Neural cell (in vitro differentiated cells): ENCODE measurements around the gene RNU7-1. TPM values are rescaled to one million over a fixed set of nuclear protein-coding genes. Genes with fewer than 3 reads are reported as not detected.

ENCODE experiments used
- H2AFZ ChIP-seq: fragments of 200-600, 300-800 bp; sonication (generic), shearing (Covaris generic); 2 replicates; pipeline ENCODE4 v1.6.0; 2014; ENCODE audit warnings: low read depth, mild to moderate bottlenecking, antibody characterized with exemption, low read length, moderate library complexity
- H3F3A ChIP-seq: fragments of 200-600 bp; shearing (Covaris generic); 2 replicates; pipeline ENCODE4 v1.6.1; 2016; ENCODE audit warnings: mild to moderate bottlenecking, moderate library complexity, mixed read lengths, antibody characterized with exemption, low read length; ENCODE audit not compliant: insufficient read depth, poor library complexity, severe bottlenecking
- H3K27ac ChIP-seq: fragments of 200-600, 300-800 bp; sonication (generic), shearing (Covaris generic); 2 replicates; pipeline ENCODE4 v1.5.1; 2014; ENCODE audit warnings: mild to moderate bottlenecking, low read length, moderate library complexity
- H3K27me3 ChIP-seq: fragments of 300-800, 200-600 bp; sonication (generic), shearing (Covaris generic); 2 replicates; pipeline ENCODE4 v1.6.0; 2014; ENCODE audit warnings: mild to moderate bottlenecking, low read depth, low read length, moderate library complexity; ENCODE audit not compliant: insufficient read depth
- H3K36me3 ChIP-seq: fragments of 300-800, 200-600 bp; sonication (generic), shearing (Covaris generic); 2 replicates; pipeline ENCODE4 v1.5.1; 2014; ENCODE audit warnings: mild to moderate bottlenecking, antibody characterized with exemption, low read length, moderate library complexity; ENCODE audit not compliant: insufficient read depth
- H3K4me2 ChIP-seq: fragments of 300-800, 200-600 bp; sonication (generic), shearing (Covaris generic); 2 replicates; pipeline ENCODE4 v1.6.0; 2014; ENCODE audit warnings: mild to moderate bottlenecking, low read length
- H3K4me3 ChIP-seq: fragments of 300-800, 200-600 bp; sonication (generic), shearing (Covaris generic); 2 replicates; pipeline ENCODE4 v1.5.1; 2014; ENCODE audit warnings: mild to moderate bottlenecking, low read length, moderate library complexity
- H3K79me2 ChIP-seq: fragments of 200-600 bp; shearing (Covaris generic); replicated peaks from 2 replicates; pipeline ENCODE4 v1.6.0; 2014; ENCODE audit warnings: mild to moderate bottlenecking, low read length, moderate library complexity; ENCODE audit not compliant: insufficient read depth
- H3K9ac ChIP-seq: fragments of 300-800, 200-600 bp; sonication (generic), shearing (Covaris generic); 2 replicates; pipeline ENCODE4 v1.6.1; 2016; ENCODE audit warnings: mild to moderate bottlenecking, low read length, mixed read lengths
- H3K9me2 ChIP-seq: fragments of 200-600 bp; shearing (Covaris generic); 2 replicates; pipeline ENCODE4 v1.6.1; 2016; ENCODE audit warnings: mild to moderate bottlenecking, low read length, mixed read lengths; ENCODE audit not compliant: insufficient read depth
- H3K9me3 ChIP-seq: fragments of 200-600, 300-800 bp; sonication (generic), shearing (Covaris generic); 2 replicates; pipeline ENCODE4 v1.6.1; 2016; ENCODE audit warnings: mild to moderate bottlenecking, mixed run types, low read length, moderate library complexity, mixed read lengths
- H4K20me1 ChIP-seq: fragments of 200-600 bp; shearing (Covaris generic); 2 replicates; pipeline ENCODE4 v1.6.1; 2016; ENCODE audit warnings: mild to moderate bottlenecking, mixed run types; ENCODE audit not compliant: insufficient read depth
- CTCF ChIP-seq: fragments of 450-650 bp; IDR thresholded peaks from 2 replicates; pipeline ENCODE4 v1.5.1; 2014; ENCODE audit warnings: antibody characterized with exemption, mild to moderate bottlenecking, moderate library complexity; ENCODE audit not compliant: poor library complexity, severe bottlenecking
- EP300 ChIP-seq: fragments of 450-650 bp; conservative IDR thresholded peaks from 2 replicates; pipeline ENCODE4 v1.6.1; 2014; ENCODE audit warnings: antibody characterized with exemption, mild to moderate bottlenecking, moderate library complexity; ENCODE audit not compliant: poor library complexity, severe bottlenecking
- EZH2 ChIP-seq: fragments of 200-600, 300-800 bp; shearing (Covaris generic), sonication (generic); IDR thresholded peaks from 2 replicates; pipeline ENCODE4 v1.6.1; 2014; ENCODE audit warnings: antibody characterized with exemption, low read length, borderline replicate concordance, mild to moderate bottlenecking; ENCODE audit not compliant: insufficient read depth, poor library complexity, severe bottlenecking
- MXI1 ChIP-seq: fragments of 450-650 bp; conservative IDR thresholded peaks from 2 replicates; pipeline ENCODE4 v1.6.1; 2014; ENCODE audit warnings: antibody characterized with exemption, mild to moderate bottlenecking; ENCODE audit not compliant: poor library complexity, severe bottlenecking
- POLR2AphosphoS5 ChIP-seq: IDR thresholded peaks from 2 replicates; pipeline ENCODE4 v1.6.1; 2012
- RAD21 ChIP-seq: fragments of 450-650 bp; conservative IDR thresholded peaks from 2 replicates; pipeline ENCODE4 v1.6.1; 2014; ENCODE audit warnings: antibody characterized with exemption, mild to moderate bottlenecking, moderate library complexity
- REST ChIP-seq: IDR thresholded peaks from 2 replicates; pipeline ENCODE4 v1.6.1; 2012; ENCODE audit warnings: borderline replicate concordance
- SMC3 ChIP-seq: fragments of 450-650 bp; conservative IDR thresholded peaks from 2 replicates; pipeline ENCODE4 v1.6.1; 2014; ENCODE audit warnings: antibody characterized with exemption, mild to moderate bottlenecking, moderate library complexity; ENCODE audit not compliant: poor library complexity
- TAF1 ChIP-seq: IDR thresholded peaks from 2 replicates; pipeline ENCODE4 v1.6.1; 2012; ENCODE audit warnings: low read depth
- polyA plus RNA-seq: library from polyadenylated mRNA; depleted of rRNA; stranded (reverse); fragments of >200 nt; gene quantifications from 2 replicates; pipeline ENCODE4 v1.2.3, GENCODE V29; 2014

Gene RNU7-1
- polyA plus RNA-seq, 1 donor from 2014 or later = not detected

DNA sequence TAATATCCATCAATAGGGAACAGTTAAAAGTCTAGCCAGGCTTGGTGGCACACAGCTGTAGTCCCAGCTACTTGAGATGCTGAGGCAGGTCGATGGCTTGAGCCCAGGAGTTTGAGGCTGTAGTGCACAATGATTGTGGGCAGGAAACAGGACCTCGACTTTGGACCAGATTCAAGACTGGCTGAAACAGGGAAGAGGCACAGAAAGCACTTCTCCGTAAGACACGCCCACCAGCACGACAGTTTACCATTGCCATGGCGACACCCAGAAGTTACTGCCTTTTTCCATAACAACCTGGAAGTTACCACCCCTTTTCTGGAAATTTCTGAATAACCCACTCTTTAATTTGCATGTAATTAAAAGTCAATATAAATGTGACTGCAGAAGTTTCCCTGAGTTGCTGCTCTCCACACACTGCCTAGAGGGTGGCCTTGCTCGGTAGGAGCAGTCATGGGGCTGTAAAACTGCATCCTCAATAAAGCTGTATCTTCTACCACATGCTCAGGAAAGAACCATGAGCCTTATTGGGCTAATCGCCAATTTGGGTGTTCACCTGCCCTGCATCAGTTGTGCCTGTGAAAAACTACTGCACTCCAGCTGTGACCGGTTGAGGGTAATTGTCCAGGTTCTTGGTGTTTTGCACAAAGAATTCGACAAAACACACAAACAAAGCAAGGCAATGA lies 43.6 kb upstream of the RNU7-1 start:
- no peaks in the 10 kb centered on the region for H3K9me3 ChIP-seq
- H3K79me2 ChIP-seq = no peaks in the 10 kb centered on the region
- no peak overlapping the region for H3K4me2 ChIP-seq
- no peaks in the 10 kb centered on the region for H3K36me3 ChIP-seq
- H2AFZ ChIP-seq = no peak overlapping the region
- TF ChIP-seq POLR2AphosphoS5 = no peak
- TF ChIP-seq CTCF = no peak
- no peak for TF ChIP-seq TAF1
- TF ChIP-seq REST = no peak
- TF ChIP-seq SMC3 = no peak
- H3K4me3 ChIP-seq = no peak overlapping the region
- no peaks in the 10 kb centered on the region for H4K20me1 ChIP-seq
- H3K27me3 ChIP-seq = no peaks in the 10 kb centered on the region
- H3K9me2 ChIP-seq = no peaks in the 10 kb centered on the region
- peaks cover 4% of the 10 kb centered on the region for H3F3A ChIP-seq
- no peak overlapping the region for H3K9ac ChIP-seq
- no peak overlapping the region for H3K27ac ChIP-seq

GRCh38 chr12:6902448-6902847 lies 41.2 kb upstream of the RNU7-1 start:
- Histone ChIP-seq H3K27me3 (no peaks in the 10 kb centered on the region), H3F3A (peaks cover 4% of the 10 kb centered on the region), H3K36me3 (no peaks in the 10 kb centered on the region), H3K27ac (no peak overlapping the region), H3K79me2 (no peaks in the 10 kb centered on the region), H3K9ac (no peak overlapping the region), H3K4me3 (no peak overlapping the region), H2AFZ (no peak overlapping the region), H3K4me2 (no peak overlapping the region), H3K9me2 (no peaks in the 10 kb centered on the region), H3K9me3 (no peaks in the 10 kb centered on the region), H4K20me1 (no peaks in the 10 kb centered on the region)
- no peak for TF ChIP-seq RAD21
- no peak for TF ChIP-seq CTCF
- no peak for TF ChIP-seq MXI1
- TF ChIP-seq EZH2 = no peak
- TF ChIP-seq SMC3 = no peak
- TF ChIP-seq REST = no peak
- no peak for TF ChIP-seq TAF1
- TF ChIP-seq EP300 = no peak
- TF ChIP-seq POLR2AphosphoS5 = no peak
